ENCODE results near the gene HCST. TPM values are rescaled to one million over a fixed set of nuclear protein-coding genes. Genes with fewer than 3 reads are reported as not detected.
"Not testable (repeated sequence)": the region's sequence is repeated elsewhere in the genome, so short reads cannot be mapped to it uniquely, and the experiment has no call there.

HCST gene
- total RNA-seq, 1 donor from 2014 or later, result 2.7 TPM

DNA sequence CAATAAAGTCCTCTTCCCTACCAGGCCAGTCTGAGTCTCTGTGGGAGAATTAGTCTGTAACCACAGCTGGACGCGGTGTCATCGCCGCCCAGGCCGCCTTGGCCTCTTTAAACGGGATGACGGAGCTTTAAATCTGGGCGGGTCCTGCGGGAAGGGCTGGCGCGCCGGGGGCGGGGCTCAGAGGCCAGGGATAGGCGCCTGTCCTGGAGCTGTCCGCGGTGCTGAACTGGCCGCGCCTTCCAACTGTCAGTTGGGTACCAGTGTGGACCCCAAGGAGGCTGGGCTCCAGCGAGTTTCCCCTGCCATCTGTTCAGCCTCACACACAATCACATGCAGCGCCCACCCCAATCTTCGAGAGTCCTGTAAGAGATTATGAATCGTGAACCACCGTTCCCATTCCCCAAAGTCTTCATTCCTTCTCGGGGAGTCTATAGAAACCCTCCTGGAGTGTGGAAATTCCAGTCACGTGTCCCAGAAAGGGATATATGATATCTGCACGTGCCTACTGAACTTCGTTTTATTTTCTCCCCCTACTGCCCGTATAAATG lies 22.5 kb upstream of the HCST start:
- peak; percentile 48 for DNase-seq

DNA sequence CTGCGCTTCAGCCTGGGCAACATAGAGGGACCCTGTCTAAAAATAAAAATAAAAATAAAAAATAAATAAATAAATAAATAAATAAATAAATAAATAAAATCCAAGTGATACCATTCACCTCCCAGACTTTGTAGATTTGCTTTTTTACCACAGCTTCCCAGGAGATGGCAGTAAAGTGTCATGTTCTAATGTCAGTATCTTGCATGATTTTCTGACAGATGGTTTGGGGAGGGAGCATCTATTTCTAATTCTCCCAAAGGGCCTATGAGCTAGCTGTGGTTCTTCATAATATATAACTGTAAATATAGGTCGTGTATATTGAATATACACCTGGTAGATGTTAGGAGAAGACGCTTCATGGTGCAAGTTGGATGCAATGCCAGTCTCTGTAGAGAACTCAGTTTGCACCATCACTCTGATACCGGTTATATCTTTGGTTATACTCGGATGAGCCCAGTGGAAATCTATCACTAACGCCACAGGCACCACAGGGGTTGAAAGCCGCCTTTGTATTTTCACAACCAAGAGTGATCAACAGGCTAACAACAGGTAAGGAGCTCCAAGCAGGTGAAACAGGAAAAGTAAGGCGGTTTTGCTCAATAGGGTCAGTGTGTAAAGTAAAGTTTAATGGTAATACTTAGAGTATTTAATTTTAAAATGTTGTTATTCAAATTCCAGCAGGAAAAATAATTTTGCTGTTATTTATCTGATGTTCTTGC lies 20.1 kb upstream of the HCST start:
- DNase-seq, result peak; percentile 69

GRCh38 chr19:35883882-35884281 lies 18.4 kb upstream of the HCST start:
- no peak for DNase-seq

DNA sequence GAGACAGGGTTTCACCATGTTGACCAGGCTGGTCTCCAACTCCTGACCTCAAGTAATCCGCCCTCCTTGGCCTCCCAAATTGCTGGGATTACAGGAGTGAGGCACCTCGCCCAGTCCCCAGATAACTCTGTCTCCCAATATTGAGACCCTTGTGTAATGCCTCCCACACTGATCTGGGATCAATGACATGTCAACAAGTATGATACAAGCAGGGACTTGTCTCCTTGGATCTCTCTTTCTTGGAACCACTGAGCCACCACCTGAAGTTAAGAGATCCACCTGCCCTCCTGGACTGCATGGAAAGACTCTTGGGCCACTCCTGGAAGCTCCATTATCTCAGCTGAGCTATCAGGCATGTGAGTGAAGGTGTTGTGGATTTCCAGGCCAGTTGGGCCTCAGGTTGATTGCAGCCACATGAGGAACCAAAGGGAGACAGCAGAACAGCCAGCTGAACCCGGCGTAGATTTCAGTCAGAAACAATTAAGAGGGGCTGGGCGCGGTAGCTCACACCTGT lies 17.0 kb upstream of the HCST start:
- no peak for DNase-seq

- no peak for DNase-seq
These were observed 16.4 kb upstream of the HCST start for GRCh38 chr19:35885904-35886303.

- DNase-seq, result no peak
These were observed 15.1 kb upstream of the HCST start for GRCh38 chr19:35887197-35887596.

DNA sequence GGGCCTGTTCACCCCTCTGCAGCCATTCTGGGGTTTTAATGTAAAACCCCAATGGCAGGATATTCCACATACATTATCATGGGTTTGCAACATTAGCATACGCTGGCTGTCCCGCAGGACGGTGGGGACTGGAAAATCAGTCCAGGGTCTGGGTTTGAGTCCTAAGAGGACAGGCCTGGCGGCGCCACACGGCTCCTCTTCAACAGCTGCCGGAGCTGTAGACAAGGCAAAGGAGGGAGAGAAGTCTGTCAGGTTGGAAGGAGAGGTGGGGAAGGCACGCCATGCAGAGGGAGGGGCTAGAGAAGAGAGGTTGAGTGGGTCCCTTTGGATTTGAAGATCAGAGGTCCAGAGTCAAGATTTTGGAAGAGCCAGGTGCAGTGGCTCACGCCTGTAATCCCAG lies 13.9 kb upstream of the HCST start:
- no peak for DNase-seq

- no peak for DNase-seq
These were observed 12.8 kb upstream of the HCST start for GRCh38 chr19:35889370-35890112.

GRCh38 chr19:35890113-35890650 lies 12.1 kb upstream of the HCST start:
- no peak for DNase-seq

DNA sequence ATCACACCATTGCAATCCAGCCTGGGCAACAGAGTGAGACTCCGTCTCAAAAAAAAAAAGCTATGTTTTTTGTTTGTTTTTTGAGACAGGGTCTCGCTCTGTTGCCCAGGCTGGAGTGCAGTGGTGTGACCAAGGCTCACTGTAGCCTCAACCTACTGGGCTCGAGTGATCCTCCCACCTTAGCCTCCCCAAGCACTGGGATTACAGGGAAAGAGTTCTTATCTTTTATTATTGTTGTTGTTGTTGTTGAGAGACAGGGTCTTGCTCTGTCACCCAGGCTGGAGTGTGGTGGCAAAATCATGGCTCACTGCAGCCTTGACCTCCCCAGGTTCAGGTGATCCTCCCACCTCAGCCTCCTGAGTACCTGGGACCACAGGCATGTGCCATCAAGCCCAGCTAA lies 10.5 kb upstream of the HCST start:
- not testable (repeated sequence) for DNase-seq

GRCh38 chr19:35894342-35894741 lies 8.0 kb upstream of the HCST start:
- no peak for DNase-seq

DNA sequence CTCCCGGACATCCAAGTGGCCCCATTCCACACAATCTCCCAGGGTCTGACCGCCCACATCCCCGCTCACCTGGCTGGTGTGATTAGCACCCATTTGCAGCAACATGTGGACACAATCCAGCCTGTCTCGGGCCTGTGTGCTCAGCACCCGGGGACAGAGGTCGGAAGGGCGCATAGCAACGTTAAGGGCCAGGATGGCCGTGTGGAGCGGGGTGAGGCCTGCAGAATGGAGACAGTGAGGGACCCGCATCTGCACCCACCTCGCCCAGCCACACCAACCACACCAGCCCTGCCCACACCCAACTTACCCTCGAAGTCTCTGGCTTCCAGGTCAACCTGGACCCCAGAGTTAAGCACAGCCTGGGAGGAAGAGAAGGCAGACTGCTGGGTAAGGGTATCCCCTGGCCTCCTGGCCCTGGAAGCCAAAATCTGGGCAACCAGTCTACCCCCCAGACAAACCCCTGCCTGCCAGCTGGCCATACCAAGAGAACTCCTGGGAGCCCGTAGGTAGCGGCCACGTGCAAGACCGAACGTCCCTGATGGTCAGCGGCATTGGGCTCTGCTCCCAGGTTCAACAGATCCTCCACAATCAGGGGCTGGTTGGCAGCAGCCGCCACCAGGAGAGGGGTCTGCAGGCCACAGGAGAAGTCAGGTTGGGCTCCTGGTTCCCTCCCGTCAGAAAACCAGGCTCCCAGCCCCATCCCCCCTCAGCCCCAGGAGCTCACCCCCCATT lies 6.3 kb upstream of the HCST start:
- no peak for DNase-seq

DNA sequence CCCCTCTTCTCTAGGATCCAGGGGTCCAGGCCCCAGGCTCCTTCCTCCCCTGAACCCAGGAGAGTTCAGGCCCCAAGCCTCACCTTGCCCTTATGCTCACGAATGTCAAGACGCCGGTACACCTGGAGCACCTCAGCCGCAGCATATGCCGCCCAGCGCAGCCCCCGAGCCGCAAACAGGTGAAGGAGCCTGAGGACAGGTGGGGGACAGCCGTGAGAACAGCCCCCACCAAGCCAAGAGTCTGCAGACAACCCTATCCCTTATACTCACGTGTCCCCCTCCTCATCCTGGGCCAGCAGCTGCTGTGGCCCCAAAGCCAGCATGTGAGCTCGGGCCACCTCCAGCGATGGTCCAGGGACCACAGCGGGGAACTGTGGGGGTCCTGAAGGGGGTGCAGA lies 5.7 kb upstream of the HCST start:
- no peak for DNase-seq

DNA sequence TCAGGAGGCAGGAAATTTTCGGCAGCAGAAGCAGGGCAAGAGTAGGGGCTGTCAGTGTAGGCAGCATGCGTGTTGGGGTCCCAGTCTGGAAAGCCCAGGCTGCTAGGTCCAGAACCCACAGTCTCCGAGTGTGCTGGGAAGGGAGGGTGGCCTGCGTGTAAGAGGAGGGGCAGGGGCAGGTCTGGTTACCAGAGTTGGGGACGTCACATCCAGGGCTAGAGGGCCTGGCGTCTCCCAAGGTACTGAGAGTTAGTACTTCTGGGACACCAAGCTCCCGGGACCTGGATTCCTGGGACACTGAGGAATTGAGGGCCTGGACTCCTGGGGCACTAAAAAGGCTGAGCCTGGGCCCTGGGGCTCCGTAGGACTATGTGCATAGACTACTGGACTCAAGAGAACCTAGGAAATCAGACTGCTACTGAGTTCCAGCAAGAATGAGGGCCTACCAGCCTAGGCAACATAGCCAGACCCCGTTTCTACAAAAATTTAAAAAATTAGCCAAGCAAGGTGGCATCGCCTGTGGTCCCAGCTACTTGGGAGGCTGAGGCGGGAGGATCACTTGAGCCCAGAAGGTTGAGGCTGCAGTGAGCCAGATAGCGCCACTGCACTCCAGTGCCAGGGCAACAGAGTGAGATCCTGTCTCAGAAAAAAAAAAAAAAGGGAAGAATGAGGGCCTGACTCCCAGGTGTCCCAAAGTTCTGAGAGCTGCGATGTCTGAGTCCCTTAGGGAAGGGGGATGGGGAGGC lies 4.5 kb upstream of the HCST start:
- DNase-seq, result no peak

DNA sequence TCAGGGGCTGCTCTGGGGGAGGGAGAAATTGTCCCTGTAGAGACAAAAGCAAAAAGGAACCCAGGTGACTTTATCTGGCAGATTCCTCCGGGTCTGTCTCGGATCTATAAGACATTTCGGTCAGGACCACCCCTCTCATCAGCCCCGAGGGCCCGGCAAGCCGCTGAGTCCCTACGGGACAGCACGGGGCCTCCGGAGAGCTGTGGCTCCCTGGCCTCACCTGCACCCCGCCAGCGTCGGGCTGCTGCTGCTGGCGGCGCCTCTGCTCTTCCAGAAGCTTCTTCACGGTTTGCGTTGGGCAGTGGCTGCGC lies 3.9 kb upstream of the HCST start:
- no peak for DNase-seq

DNA sequence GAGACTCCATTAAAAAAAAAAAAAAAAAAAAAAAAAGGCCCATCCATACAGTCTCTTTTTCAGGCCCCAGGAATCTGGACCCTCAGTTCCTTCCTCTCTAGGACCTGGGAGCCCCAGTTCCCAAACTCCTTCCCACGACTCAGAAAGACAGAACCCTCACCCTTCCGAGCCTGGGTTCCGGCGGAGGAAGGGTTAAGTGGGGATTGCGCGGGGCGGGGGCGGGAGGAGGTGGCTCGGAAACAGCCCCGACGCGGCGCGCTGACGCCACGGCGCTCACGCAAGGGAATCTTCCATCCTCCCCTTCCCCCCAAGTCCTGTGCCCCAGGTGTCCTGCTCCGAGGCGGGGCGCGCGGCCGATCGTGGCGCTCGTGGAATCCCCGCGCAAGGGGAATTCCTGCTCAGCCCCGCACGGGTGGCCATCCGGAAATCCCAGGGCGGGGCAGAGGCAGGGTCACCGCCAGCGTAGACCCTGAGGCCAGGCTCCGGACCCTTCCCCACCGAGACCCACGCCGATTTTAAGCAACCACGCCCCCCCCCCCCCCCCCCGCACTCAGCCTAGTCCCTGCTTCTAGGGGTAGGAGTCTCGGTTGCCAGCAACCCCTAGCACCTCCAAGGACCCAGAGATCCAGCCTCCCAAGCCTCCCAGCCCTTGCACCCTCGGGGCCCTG lies 2.6 kb upstream of the HCST start:
- peak; percentile 87 for DNase-seq

DNA sequence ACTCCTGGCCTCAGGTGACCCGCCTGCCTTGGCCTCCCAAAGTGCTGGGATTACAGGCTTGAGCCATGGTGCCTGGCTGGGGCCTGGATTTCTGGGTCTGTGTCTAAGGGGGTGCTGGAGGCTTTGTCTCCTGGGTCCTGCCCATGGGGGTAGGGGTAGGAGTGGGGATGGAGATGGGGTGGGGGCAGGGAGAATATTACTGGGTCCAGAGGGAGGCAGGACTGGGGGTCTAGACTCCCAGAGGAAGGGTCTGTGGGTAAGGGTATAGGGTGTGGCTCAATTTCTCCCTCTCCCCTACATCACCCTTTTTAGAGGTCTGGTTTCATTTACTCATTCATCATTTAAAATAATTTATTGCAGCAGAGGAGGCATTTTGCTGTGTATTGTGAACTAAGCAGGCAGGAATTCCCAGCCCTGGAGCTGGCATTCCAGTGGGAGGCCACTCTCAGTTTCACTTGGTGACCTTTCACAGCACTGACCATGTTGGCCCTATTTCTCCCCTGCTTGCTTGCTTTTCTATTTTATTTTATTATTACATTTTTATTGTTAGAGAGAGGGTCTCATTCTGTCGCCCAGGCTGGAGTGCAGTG lies 1.2 kb upstream of the HCST start:
- peak; percentile 6 for DNase-seq

GRCh38 chr19:35902870-35903475 lies 644 bp downstream of the HCST start:
- DNase-seq, result no peak

DNA sequence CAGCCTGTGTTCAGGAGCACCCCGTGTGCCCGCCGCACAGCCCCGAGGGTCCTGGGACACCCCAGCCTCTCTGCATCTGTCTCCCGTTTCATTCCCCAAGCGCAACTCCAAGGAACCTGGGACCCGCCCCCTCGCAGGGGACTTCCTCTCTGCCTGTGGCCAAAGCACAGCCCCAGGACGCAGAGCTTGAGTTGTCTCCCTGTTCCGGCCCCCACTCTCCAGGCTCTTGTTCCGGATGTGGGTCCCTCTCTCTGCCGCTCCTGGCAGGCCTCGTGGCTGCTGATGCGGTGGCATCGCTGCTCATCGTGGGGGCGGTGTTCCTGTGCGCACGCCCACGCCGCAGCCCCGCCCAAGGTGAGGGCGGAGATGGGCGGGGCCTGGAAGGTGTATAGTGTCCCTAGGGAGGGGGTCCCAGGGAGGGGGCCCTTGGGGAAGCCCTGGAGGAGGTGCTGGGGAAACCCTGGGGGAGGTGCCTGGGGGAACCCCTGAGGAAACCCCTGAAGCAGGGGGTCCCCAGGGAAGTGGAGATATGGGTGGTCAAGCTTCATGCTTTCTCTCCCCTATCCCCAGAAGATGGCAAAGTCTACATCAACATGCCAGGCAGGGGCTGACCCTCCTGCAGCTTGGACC lies 1.3 kb downstream of the HCST start:
- peak; percentile 10 for DNase-seq
